IMR-90 (cell line): Measurements from ENCODE around the gene HDAC10. TPM values are rescaled to one million over a fixed set of nuclear protein-coding genes. Genes with fewer than 3 reads are reported as not detected.

Source experiments
- ATAC-seq: fragments of 200-7000 bp; cut with Tn5 transposase; 2 replicates; pipeline ENCODE4 v1.9.1; 2020; ENCODE audit warnings: low read depth, mild to moderate bottlenecking, moderate library complexity
- BruUV-seq: library from RNA; stranded (reverse); fragments of 400-500 nt; replicated peaks from 2 replicates; lab custom pipeline; 2021; lab: Mats Ljungman, UMichigan
- CTCF ChIA-PET: fragments of 300-600 bp; formaldehyde crosslinking; extraction: SDS; loops from one replicate; lab custom pipeline; 2021; ENCODE audit warnings: antibody characterized with exemption; lab: Yijun Ruan, JAX
- POLR2A ChIA-PET: fragments of 300-600 bp; sonication (Branson Sonifier 250); formaldehyde crosslinking; loops from one replicate; lab custom pipeline; 2022; ENCODE audit warnings: antibody characterized with exemption; ENCODE audit not compliant: unreplicated experiment; lab: Charles Lee
- DNase-seq: peaks from one replicate; pipeline ENCODE4 v3.0.0; 2013
- H2AFZ ChIP-seq: replicated peaks from 2 replicates; pipeline ENCODE3; 2013; ENCODE audit warnings: low read length, mild to moderate bottlenecking; ENCODE audit not compliant: poor library complexity
- H2AK5ac ChIP-seq: 2 replicates; pipeline ENCODE4 v1.6.1; 2013; ENCODE audit warnings: low read depth, low read length, inconsistent platforms
- H2AK9ac ChIP-seq: replicated peaks from 2 replicates; pipeline ENCODE3; 2013; ENCODE audit warnings: mild to moderate bottlenecking, low read depth, low read length, moderate library complexity; ENCODE audit not compliant: poor library complexity
- H2BK120ac ChIP-seq: 2 replicates; pipeline ENCODE4 v1.6.1; 2013; ENCODE audit warnings: low read depth, low read length, inconsistent platforms
- H2BK15ac ChIP-seq: 3 replicates; pipeline ENCODE4 v1.6.1; 2013; ENCODE audit warnings: low read depth, low read length, inconsistent platforms
- H2BK20ac ChIP-seq: 2 replicates; pipeline ENCODE4 v1.6.1; 2013; ENCODE audit warnings: low read depth, mild to moderate bottlenecking, inconsistent platforms, low read length, moderate library complexity
- H2BK5ac ChIP-seq: 2 replicates; pipeline ENCODE4 v1.6.1; 2013; ENCODE audit warnings: mild to moderate bottlenecking, low read depth, low read length, inconsistent platforms; ENCODE audit not compliant: poor library complexity, severe bottlenecking
- H3K14ac ChIP-seq: replicated peaks from 2 replicates; pipeline ENCODE4 v1.6.1; 2013; ENCODE audit warnings: low read depth, low read length, inconsistent platforms
- H3K18ac ChIP-seq: 2 replicates; pipeline ENCODE4 v1.6.1; 2013; ENCODE audit warnings: low read depth, low read length, control low read depth
- H3K23ac ChIP-seq: 2 replicates; pipeline ENCODE4 v1.6.1; 2013; ENCODE audit warnings: low read depth, low read length, inconsistent platforms
- H3K27ac ChIP-seq: 2 replicates; pipeline ENCODE4 v1.5.1; 2013; ENCODE audit warnings: mild to moderate bottlenecking, control low read depth, low read length; ENCODE audit not compliant: insufficient read depth
- H3K27me3 ChIP-seq: 2 replicates; pipeline ENCODE4 v1.6.1; 2013; ENCODE audit warnings: low read length; ENCODE audit not compliant: control insufficient read depth, insufficient read depth
- H3K36me3 ChIP-seq: 2 replicates; pipeline ENCODE4 v1.6.1; 2013; ENCODE audit warnings: low read length, mixed read lengths; ENCODE audit not compliant: control insufficient read depth, insufficient read depth
- H3K4ac ChIP-seq: 2 replicates; pipeline ENCODE4 v1.6.1; 2013; ENCODE audit warnings: low read depth, low read length, inconsistent platforms
- H3K4me1 ChIP-seq: 2 replicates; pipeline ENCODE4 v1.6.1; 2013; ENCODE audit warnings: low read length, mixed read lengths; ENCODE audit not compliant: control insufficient read depth, insufficient read depth
- H3K4me2 ChIP-seq: 2 replicates; pipeline ENCODE4 v1.6.1; 2013; ENCODE audit warnings: low read depth, mild to moderate bottlenecking, control low read depth, low read length, moderate library complexity
- H3K4me3 ChIP-seq: 2 replicates; pipeline ENCODE4 v1.5.1; 2013; ENCODE audit warnings: low read depth, mild to moderate bottlenecking, control low read depth, low read length, moderate library complexity; ENCODE audit not compliant: insufficient read depth
- H3K56ac ChIP-seq: 2 replicates; pipeline ENCODE4 v1.6.1; 2013; ENCODE audit warnings: low read length, inconsistent platforms; ENCODE audit not compliant: insufficient read depth; ENCODE audit errors: extremely low read depth
- H3K79me1 ChIP-seq, 2 experiments: 2 replicates each; pipeline ENCODE4 v1.6.1; 2013; ENCODE audit warnings: low read length in 2 of 2, inconsistent platforms in 1 of 2, low read depth in 1 of 2
- H3K9ac ChIP-seq: 2 replicates; pipeline ENCODE4 v1.6.1; 2013; ENCODE audit warnings: low read depth, low read length, control low read depth
- H3K9me1 ChIP-seq: 2 replicates; pipeline ENCODE4 v1.6.1; 2013; ENCODE audit warnings: low read length, inconsistent platforms; ENCODE audit not compliant: insufficient read depth
- H3K9me3 ChIP-seq: 2 replicates; pipeline ENCODE4 v1.6.1; 2013; ENCODE audit warnings: low read length; ENCODE audit not compliant: control insufficient read depth, insufficient read depth
- H4K20me1 ChIP-seq: 2 replicates; pipeline ENCODE4 v1.6.1; 2013; ENCODE audit warnings: low read length, inconsistent platforms; ENCODE audit not compliant: insufficient read depth
- H4K5ac ChIP-seq: 2 replicates; pipeline ENCODE4 v1.6.1; 2013; ENCODE audit warnings: mild to moderate bottlenecking, low read depth, low read length, control low read depth
- H4K8ac ChIP-seq, 2 experiments: 2 replicates each; pipeline ENCODE4 v1.6.1; 2013; ENCODE audit warnings: low read depth in 2 of 2, low read length in 2 of 2, control low read depth in 1 of 2, inconsistent platforms in 1 of 2
- H4K91ac ChIP-seq: 2 replicates; pipeline ENCODE4 v1.6.1; 2013; ENCODE audit warnings: low read depth, low read length, inconsistent platforms; ENCODE audit not compliant: insufficient read depth
- MAFK ChIP-seq: IDR thresholded peaks from 2 replicates; pipeline ENCODE4 v1.6.1; 2012; ENCODE audit warnings: low read depth, low read length, improper control_type of control experiment
- MAZ ChIP-seq: IDR thresholded peaks from 2 replicates; pipeline ENCODE4 v1.6.1; 2012; ENCODE audit warnings: low read depth, mild to moderate bottlenecking, low read length, improper control_type of control experiment, moderate library complexity, borderline replicate concordance
- NFE2L2 ChIP-seq: fragments of 150-350 bp; IDR thresholded peaks from 2 replicates; pipeline ENCODE4 v1.6.1; 2016; ENCODE audit warnings: low read depth, mild to moderate bottlenecking, low read length
- SMC3 ChIP-seq: fragments of 150-350 bp; IDR thresholded peaks from 2 replicates; pipeline ENCODE4 v1.6.1; 2016; ENCODE audit warnings: low read depth, mild to moderate bottlenecking, antibody characterized with exemption, low read length, moderate library complexity
- WGBS, 2 experiments: methylation state at CpG; one replicate each; pipeline versions ENCODE4 v1.1.5 to v1.1.7; 2013; ENCODE audit warnings: missing lambda C conversion rate in 2 of 2; ENCODE audit not compliant: insufficient read length in 1 of 2; ENCODE audit errors: extremely low coverage in 2 of 2; 5-methylcytosine and 5-hydroxymethylcytosine counted together
- dilution Hi-C: fragments of 300-500 bp; cut with HindIII; formaldehyde crosslinking; loops from one replicate; pipeline ENCODE4 v1.14.3; 2018; ENCODE audit warnings: low sequenced_read_pairs; ENCODE audit not compliant: unreplicated experiment
- in situ Hi-C: fragments of 300-500 bp; cut with MboI; formaldehyde crosslinking; loops from 3 replicates; pipeline ENCODE4 v1.14.3; 2019; ENCODE audit warnings: low sequenced_read_pairs, inconsistent platforms, mixed read lengths
- intact Hi-C: fragments of 100-400 bp; cut with micrococcal nuclease; formaldehyde crosslinking; loops from 2 replicates; pipeline ENCODE4 v1.10.0; 2022
- polyA plus RNA-seq, 3 experiments: library from polyadenylated mRNA; depleted of rRNA; stranded (reverse); fragments of >200 nt; gene quantifications; 2 replicates each; pipeline ENCODE4 v1.2.3, GENCODE V29; 2012; ENCODE audit warnings: low replicate concordance in 1 of 3
- total RNA-seq: library from RNA; depleted of rRNA; stranded (reverse); fragments of >200 nt; gene quantifications from 2 replicates; pipeline ENCODE4 v1.2.3, GENCODE V29; 2012
- TF ChIP-seq, protein P1 (sequence below): conservative IDR thresholded peaks from 2 replicates; pipeline ENCODE4 v1.5.1; 2012; ENCODE audit warnings: mild to moderate bottlenecking, low read depth, low read length, improper control_type of control experiment

HDAC10 gene
- total and polyA plus RNA-seq, 2 of the 4 experiments (the other 2 are of a cell fraction) = 3.9 to 35.7 TPM

GRCh38 chr22:50197000-50197800 lies 53.9 kb downstream of the HDAC10 start (continued):
- TF ChIP-seq MAZ = no peak
- TF ChIP-seq, protein P1, sequence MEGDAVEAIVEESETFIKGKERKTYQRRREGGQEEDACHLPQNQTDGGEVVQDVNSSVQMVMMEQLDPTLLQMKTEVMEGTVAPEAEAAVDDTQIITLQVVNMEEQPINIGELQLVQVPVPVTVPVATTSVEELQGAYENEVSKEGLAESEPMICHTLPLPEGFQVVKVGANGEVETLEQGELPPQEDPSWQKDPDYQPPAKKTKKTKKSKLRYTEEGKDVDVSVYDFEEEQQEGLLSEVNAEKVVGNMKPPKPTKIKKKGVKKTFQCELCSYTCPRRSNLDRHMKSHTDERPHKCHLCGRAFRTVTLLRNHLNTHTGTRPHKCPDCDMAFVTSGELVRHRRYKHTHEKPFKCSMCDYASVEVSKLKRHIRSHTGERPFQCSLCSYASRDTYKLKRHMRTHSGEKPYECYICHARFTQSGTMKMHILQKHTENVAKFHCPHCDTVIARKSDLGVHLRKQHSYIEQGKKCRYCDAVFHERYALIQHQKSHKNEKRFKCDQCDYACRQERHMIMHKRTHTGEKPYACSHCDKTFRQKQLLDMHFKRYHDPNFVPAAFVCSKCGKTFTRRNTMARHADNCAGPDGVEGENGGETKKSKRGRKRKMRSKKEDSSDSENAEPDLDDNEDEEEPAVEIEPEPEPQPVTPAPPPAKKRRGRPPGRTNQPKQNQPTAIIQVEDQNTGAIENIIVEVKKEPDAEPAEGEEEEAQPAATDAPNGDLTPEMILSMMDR = no peak

GRCh38 chr22:50196256-50196655 lies 54.8 kb downstream of the HDAC10 start:
- in situ Hi-C loops = no loop called here
- Histone ChIP-seq H2AK9ac (no peak overlapping the region), H3K4me2 (no peak overlapping the region), H3K27me3 (no peaks in the 10 kb centered on the region), H2BK15ac (no peak overlapping the region), H4K20me1 (peaks cover 17% of the 10 kb centered on the region), H2BK120ac (no peak overlapping the region), H4K5ac (no peak overlapping the region), H2AFZ (no peak overlapping the region), H3K9me1 (0 out of 2 replicates have a peak, but pooled peaks cover 1% of the 10 kb centered on the region), H3K14ac (no peak overlapping the region), H3K9ac (no peak overlapping the region), H4K8ac (no peak overlapping the region), H2BK5ac (no peak overlapping the region), H3K18ac (no peak overlapping the region), H3K36me3 (peaks cover 34% of the 10 kb centered on the region), H3K27ac (no peak overlapping the region), H3K4me1 (peaks cover under 1% of the 10 kb centered on the region; the same call in 1 of the 2 replicates), H3K79me1 (peaks cover 7 to 32% of the 10 kb centered on the region in 2 experiments; a peak in 3 of 4 replicates), H3K23ac (no peak overlapping the region), H3K4ac (no peak overlapping the region), H4K91ac (no peak overlapping the region), H2BK20ac (no peak overlapping the region), H3K9me3 (no peaks in the 10 kb centered on the region), H3K56ac (no peak overlapping the region), H2AK5ac (no peak overlapping the region), H3K4me3 (no peak overlapping the region)
- no peak for TF ChIP-seq MAFK
- TF ChIP-seq SMC3 = no peak
- no peak for TF ChIP-seq NFE2L2
- intact Hi-C loops = no loop called here
- DNase-seq (no peak), ATAC-seq (no peak)
- 79% methylated on average over 3 of the region's 18 CpGs; no CpG with 5 or more reads in 1 of the 2 experiments for WGBS, 2 experiments
- CTCF ChIA-PET = no interaction called here
- no TSS peak for BruUV-seq
- dilution Hi-C loops = no loop called here
- POLR2A ChIA-PET = interaction anchor here (0.6 kb wide), 1 partner anchor 19 kb away, joined by 3 read pairs; no protein-coding TSS in a partner anchor
